NT2/D1 (cell line): ENCODE data around the gene ZNF205.

ENCODE experiments used
- SUZ12 ChIP-seq: IDR thresholded peaks from 2 replicates; pipeline ENCODE4 v1.6.1; 2011; ENCODE audit not compliant: insufficient read length, insufficient read depth; ENCODE audit errors: extremely low read depth
- YY1 ChIP-seq: IDR thresholded peaks from 2 replicates; pipeline ENCODE4 v1.6.1; 2011; ENCODE audit not compliant: insufficient read length, insufficient read depth

DNA sequence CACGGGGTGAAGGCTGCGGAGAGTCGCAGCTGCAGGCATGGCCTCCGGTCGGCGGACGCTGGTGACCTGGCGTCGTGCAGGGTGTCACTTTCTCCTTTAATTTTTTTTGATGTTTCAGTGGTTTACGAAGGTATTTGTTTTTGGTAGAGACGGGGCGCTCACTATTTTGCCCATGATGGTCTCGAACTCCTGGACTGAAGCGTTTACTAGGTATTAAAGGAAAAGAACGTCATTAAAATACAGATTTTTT, 39.6 kb downstream of the ZNF205 start:
- TF ChIP-seq YY1 (no peak), SUZ12 (no peak)
